ENCODE measurements around the gene MYH8.

MYH8 gene

DNA sequence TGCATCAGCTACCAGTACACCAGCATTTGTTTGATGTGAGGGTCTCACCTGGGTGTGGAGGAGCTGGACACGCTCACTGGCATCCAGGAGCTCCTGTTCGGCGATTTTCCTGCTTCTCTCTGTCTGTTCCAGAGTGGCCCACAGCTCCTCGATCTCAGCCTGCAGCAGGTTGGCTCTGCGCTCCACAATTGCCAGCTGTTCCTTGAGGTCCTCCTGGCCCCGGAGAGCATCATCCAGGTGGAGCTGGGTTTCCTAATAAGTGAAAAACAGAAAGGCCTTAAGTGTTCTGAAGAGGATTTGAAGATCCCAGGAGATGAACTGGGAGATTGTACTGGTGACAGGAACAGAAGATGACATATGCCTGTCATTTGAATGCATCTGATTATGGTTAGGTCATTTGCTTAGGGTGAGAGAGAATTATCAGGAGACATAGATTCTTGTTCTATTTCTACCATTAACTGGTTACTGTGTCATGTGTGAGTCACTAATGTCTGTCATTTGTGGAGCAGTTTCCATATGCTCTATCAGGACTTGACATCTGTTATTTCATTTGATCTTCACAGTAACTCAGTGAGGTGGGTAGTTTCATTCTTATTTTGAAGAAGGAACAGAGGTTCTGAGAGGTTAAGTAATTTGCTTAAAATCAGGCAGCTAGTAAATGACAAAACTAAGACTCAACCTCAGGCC is 27.4 kb downstream of the MYH8 start:
- H3K4me3 ChIP-seq (ENCODE audit: low read length), result no peak overlapping the region
- DNase-seq (ENCODE audit: low read depth), result no peak
- TF ChIP-seq CTCF (IDR thresholded peaks at IDR 0.05; ENCODE audit: insufficient read depth, low read depth, low read length, missing control alignments), result no peak

- no peak for TF ChIP-seq CTCF (IDR thresholded peaks at IDR 0.05; ENCODE audit: insufficient read depth, low read depth, low read length, missing control alignments)
- no peak for DNase-seq (ENCODE audit: low read depth)
- H3K4me3 ChIP-seq (ENCODE audit: low read length), result no peak overlapping the region
Observed at GRCh38 chr17:10392880-10393279, 28.9 kb downstream of the MYH8 start.

DNA sequence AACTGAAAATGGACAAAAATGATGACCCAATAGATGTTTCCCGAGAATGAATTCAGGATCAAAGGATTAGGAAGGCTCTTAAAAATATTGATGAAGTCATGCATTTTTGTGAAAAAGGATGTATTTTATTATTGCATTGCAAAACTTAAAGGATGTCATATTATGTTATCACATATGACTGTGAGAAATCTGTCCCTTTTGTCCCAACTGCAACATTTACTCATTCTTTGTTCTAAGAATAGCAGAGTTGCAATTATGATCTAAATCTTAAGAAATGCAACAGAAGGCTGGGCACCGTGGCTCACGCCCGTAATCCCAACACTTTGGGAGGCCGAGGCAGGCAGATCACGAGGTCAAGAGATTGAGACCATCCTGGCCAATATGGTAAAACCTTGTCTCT is 35.9 kb downstream of the MYH8 start:
- DNase-seq (ENCODE audit: low read depth), result no peak
- H3K4me3 ChIP-seq (ENCODE audit: low read length), result no peak overlapping the region
- no peak for TF ChIP-seq CTCF (IDR thresholded peaks at IDR 0.05; ENCODE audit: insufficient read depth, low read depth, low read length, missing control alignments)

DNA sequence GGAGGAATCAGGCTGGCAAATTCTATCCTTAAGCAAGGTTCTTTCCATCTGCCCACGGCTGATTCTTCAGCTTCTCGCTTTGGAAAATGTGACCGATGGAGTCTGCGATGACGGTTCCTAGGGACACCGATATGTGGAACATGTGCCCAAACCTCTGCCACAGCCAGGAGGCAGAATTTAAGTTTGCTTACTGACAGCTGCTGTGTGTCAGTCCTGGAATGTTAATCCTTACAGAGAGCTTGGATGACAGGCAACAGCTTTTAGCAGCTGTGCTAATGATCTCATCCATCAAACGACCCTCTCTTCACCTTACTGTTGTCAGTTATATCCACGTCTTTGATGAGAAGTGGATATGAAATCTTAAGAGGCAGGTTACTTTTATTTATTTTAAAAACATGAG is 37.6 kb downstream of the MYH8 start:
- TF ChIP-seq CTCF (IDR thresholded peaks at IDR 0.05; ENCODE audit: insufficient read depth, low read depth, low read length, missing control alignments), result no peak
- no peak for DNase-seq (ENCODE audit: low read depth)
- no peak overlapping the region for H3K4me3 ChIP-seq (ENCODE audit: low read length)

DNA sequence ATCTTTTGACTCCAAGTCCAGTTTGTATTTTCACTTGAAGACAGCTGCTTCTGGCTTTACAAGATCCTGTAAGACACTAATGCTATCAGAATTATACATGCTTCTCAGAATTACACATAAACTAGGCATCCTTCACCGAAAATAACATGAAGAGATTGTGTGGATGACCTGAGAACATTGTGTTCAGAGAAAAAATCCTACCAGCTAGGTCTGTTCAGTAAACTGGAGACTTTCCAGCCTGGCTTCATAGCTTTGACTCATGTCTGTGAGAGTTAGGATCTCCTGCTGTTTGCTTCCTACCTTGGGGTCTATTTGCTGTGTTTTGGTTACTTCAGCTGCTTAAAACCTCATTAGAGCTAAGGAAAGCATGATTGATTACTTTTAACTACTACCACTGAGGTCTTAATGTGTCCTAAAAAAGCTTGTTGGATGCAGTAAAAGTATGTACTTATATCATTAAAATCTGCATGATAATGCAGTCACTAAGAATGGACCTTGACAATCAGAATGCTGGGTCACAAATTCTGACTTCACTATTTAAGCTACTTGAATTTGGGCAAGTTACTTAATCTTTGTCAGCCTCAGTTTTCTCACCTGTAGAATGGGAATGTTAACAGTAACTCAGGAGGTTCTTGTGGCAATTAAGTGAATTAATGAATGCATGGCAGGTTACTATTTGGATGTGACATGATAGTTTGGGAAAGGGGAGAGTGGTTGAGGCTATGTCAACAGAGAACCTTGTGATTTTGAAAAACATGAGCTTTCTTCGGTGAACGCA is 40.9 kb downstream of the MYH8 start:
- no peak for DNase-seq (ENCODE audit: low read depth)

GRCh38 chr17:10372906-10373305 is 48.8 kb downstream of the MYH8 start, which contains the start of gene MYH13:
MYH13 (minus strand) TSS chr17:10373006; CDS start chr17:10364530, 8,476 bp downstream.
- DNase-seq (ENCODE audit: low read depth), result no peak
- H3K4me3 ChIP-seq (ENCODE audit: low read length), result no peak within 1 kb of the TSS
- TF ChIP-seq CTCF (IDR thresholded peaks at IDR 0.05; ENCODE audit: insufficient read depth, low read depth, low read length, missing control alignments), result no peak

More for the DNA sequence above, 40.9 kb downstream of the MYH8 start:
- no peak overlapping the region for H3K4me3 ChIP-seq (ENCODE audit: low read length)
- no peak for TF ChIP-seq CTCF (IDR thresholded peaks at IDR 0.05; ENCODE audit: insufficient read depth, low read depth, low read length, missing control alignments)
